ENCODE data around the gene MYH16.
"Not testable (repeated sequence)": the region's sequence is repeated elsewhere in the genome, so short reads cannot be mapped to it uniquely, and the experiment has no call there.

Gene MYH16

DNA sequence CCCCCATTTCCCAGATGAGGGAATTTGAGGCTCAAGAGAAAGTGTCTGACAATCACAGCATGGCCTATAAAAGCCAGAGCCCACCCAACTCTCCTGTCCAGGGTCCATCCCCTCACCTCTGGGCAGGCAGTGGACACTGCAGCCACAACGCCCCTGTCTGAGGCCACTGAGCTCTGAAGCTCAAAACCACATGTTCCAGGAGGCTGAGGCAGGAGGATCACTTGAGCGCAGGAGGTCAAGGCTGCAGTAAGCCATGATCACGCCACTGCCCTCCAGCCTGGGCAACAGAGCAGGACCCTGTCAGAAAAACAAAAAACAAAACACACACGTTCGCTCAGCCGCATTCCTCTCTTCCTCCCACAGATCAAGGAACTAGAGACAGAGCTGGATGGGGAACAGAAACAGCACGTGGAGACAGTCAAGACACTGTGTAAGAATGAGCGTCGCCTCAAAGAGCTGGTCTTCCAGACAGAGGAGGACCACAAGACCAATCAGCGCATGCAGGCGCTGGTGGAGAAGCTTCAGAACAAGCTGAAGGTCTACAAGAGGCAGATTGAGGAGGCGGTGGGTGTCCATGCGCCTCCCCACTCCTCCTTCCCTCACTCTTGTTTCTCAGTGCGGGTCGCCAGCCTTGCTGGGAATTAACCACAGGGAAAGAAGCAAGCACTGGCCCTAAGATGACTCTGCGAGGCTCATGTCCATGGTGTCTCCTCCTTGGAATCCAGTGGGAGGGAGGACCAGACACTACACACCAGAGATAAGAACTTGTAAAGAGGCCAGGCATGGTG lies 33.0 kb downstream of the MYH16 start:
- no peak for DNase-seq (ENCODE audit: low read depth)

GRCh38 chr7:99308461-99309074 lies 35.9 kb downstream of the MYH16 start:
- no peak for DNase-seq (ENCODE audit: low read depth)

DNA sequence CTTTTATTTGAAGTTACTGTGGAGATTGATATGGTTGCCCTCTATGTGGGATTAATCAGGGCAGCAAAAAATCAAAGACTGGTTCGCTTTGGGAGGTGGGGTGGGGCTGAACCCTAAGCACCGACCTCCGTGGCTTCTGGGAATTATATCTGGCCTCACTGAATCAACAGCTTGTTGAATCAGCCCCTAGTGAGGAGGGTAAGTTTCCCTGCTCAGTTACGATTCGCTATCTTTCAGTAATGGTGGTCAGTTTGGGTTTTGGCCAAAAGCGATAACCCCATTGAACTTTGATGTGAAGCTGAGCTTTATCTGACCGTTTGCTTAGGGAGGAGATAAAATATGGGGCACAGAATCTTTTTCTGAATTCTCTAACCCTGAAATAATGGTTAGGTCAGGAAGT lies 36.5 kb downstream of the MYH16 start:
- no peak for DNase-seq (ENCODE audit: low read depth)

- DNase-seq (ENCODE audit: low read depth): no peak
Observed at GRCh38 chr7:99310004-99310403, 37.4 kb downstream of the MYH16 start.

GRCh38 chr7:99311702-99312101 lies 39.1 kb downstream of the MYH16 start:
- DNase-seq (ENCODE audit: low read depth): no peak

DNA sequence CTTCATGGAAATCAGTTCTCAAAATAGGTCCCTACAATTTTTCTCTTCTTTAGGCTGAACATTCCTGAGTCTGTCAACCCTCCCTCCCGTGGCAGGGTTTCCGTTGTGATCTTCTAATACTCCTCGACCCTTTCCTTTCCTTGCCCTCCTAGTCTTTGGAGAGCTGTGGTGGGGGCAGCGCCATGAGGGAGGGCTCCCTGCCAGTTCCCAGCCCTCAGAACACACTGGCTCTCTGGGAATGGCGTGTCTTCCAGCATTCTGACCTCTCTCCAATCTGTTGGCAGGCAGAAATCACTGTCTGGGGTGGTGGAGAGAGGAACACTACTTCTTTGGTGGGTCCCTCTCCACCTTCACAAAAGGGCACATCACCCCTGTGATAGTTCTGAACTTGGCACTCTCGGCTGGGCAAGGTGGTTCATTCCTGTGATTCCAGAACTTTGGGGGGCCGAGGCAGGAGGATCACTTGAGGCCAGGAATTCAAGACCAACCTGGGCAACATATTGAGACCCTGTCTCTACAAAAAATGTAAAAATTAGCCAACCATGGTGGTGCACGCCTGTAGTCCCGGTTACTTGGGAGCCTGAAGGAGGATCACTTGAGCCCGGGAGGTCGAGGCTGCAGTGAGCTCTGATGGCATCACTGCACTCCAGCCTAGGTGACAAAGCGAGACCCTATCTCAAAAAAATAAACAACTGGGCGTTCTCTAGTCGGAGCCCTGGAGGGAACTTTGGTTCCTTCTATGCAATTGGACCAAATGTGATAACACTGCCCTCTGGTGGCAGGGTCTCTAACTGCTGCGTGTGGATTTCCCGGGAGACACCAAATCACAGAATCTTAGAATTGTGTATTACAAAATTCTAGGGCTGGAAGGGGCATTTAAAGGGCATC lies 39.9 kb downstream of the MYH16 start:
- peak; percentile 63 for DNase-seq (ENCODE audit: low read depth)

DNA sequence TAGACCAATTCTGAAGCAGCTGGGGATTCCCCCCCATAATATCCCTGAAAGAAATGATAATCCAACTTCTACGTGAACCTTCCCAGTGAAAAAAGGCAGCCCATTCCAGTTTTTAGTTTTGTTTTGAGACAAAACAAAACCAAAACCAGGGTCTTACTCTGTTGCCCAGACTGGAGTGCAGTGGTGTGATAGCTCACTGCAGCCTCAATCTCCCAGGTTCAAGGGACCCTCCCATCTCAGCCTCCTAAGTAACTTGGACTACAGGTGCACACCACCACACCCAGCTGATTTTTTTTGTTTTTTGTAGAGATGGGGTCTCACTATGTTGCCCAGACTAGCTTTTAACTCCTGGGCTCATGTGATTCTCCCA lies 40.5 kb downstream of the MYH16 start:
- DNase-seq (ENCODE audit: low read depth): no peak

DNA sequence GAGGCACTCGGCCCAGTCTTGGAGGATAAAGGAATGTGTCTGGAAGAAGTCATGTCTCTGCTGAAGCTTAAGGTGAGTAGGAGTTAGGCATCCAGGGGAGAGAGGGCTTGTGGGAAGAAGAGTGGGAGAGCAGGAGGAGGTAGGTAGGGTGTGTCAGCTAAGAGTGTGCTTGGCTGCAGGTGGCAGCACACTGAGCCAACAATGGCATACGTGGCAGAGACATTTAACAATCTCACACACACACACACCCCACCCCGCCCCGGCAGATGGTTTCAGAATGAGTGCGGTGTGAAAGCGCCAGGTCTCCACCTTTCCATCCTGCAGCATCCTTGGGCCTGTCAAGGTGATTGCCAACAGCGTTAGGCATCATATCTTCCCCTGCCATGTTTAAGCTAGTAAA lies 41.9 kb downstream of the MYH16 start:
- DNase-seq (ENCODE audit: low read depth): no peak

DNA sequence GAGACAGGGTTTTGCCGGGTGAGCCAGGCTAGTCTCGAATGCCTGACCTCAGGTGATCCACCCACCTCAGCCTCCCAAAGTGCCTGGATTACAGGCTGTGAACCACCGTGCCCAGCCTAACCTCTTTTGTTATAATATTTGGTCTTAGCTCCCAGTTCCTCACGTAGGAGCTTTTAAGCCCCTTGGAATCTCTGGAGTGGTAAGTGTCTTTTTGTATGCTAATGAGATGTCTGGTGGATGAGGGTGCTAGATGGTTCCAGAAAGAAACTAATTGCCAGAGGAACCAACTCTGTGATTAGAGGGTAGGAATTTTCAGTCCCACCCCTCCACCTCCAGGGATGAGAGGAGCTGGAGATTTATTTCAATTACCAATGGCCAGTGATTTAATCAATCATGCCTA lies 47.7 kb downstream of the MYH16 start:
- DNase-seq (ENCODE audit: low read depth): no peak

GRCh38 chr7:99322659-99323058 lies 50.0 kb downstream of the MYH16 start:
- DNase-seq (ENCODE audit: low read depth): not testable (repeated sequence)

DNA sequence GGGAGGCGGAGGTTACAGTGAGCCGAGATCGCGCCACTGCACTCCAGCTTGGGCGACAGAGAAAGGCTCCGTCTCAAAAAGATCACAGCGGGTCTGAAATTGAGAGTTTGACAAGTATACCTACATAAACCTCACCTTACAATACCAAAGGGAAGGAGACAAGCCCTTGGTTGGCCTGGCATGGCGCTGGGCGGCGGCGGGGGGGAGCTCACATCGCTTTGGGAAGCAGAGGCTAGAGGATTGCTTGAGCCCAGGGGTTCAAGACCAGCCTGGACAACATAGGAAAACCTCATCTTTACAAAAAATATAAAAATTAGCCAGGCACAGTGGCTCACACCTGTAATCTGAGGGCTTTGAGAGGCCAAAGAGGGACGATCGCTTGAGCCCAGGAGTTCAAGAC lies 51.9 kb downstream of the MYH16 start:
- no peak for DNase-seq (ENCODE audit: low read depth)

- no peak for DNase-seq (ENCODE audit: low read depth)
Observed at GRCh38 chr7:99325001-99325493, 52.4 kb downstream of the MYH16 start.

- peak; percentile 73 for DNase-seq (ENCODE audit: low read depth)
Observed at GRCh38 chr7:99325592-99326407, 53.2 kb downstream of the MYH16 start, which contains the start of gene ARPC1A. ARPC1A (plus strand) TSS chr7:99325898; CDS start chr7:99333354, 7,456 bp downstream.

- no peak for DNase-seq (ENCODE audit: low read depth)
Observed at GRCh38 chr7:99326408-99326782, 53.8 kb downstream of the MYH16 start.

DNA sequence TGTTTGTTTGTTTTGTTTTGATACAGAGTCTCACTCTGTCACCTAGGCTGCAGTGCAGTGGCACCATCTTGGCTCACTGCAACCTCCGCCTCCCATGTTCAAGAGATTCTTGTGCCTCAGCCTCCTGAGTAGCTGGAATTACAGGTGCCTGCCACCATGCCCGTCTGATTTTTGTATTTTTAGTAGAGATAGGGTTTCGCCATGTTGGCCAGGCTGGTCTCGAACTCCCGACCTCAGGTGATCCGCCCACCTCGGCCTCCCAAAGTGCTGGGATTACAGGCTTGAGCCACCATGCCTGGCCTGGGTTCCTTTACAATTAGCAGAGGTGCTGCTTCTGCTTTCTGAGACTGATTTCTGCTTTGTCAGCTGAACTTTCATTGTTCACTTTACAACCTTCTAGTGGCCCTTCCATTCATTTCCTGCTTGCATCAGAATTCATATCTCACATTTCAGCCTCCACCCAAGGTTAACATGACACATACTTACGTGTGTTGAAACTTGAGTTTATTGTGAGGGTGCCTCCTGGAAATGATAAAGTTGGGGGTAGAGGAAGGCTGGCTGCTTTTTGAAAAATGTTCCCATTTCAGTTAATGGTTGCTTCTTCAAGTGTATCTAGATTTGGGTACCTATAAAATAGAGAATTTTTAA lies 57.8 kb downstream of the MYH16 start:
- DNase-seq (ENCODE audit: low read depth): not testable (repeated sequence)

- no peak for DNase-seq (ENCODE audit: low read depth)
Observed at GRCh38 chr7:99331002-99331401, 58.4 kb downstream of the MYH16 start.

- DNase-seq (ENCODE audit: low read depth): no peak
Observed at GRCh38 chr7:99339595-99339994, 67.0 kb downstream of the MYH16 start.

DNA sequence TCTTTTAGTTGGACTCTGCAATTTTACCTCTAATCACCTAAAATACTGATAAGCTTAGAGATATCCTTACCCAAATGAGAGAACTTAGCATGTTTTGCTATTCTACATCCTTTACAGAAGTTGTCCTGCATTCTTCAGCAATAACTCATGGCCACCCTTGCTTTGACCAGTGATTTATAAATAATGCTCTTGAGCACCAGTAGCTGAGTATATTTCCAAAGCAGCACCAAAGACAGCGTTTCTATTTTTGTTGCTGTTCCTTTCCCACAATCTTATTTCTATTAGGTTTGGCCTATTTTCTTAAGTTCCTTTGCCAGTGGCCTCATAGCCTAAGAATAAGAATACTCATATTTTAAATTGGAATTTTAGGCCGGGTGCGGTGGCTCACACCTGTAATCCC lies 68.0 kb downstream of the MYH16 start:
- no peak for DNase-seq (ENCODE audit: low read depth)

- DNase-seq (ENCODE audit: low read depth): no peak
Observed at GRCh38 chr7:99344061-99344647, 71.5 kb downstream of the MYH16 start.

- DNase-seq (ENCODE audit: low read depth): not testable (repeated sequence)
Observed at GRCh38 chr7:99350641-99351040, 78.0 kb downstream of the MYH16 start.

GRCh38 chr7:99352247-99352646 lies 79.6 kb downstream of the MYH16 start:
- DNase-seq (ENCODE audit: low read depth): no peak

All from stimulated activated CD8-positive, alpha-beta memory T cell treated with anti-CD3 and anti-CD28 coated beads, Interleukin-15, amount 100 ng/mL, for 1 hour (primary cell).